Activated CD4-positive, alpha-beta T cell treated with anti-CD3 and anti-CD28 coated beads, Interleukin-10, Interleukin-2, amounts not matched to agents 100 ng/mL and 50 ng/mL, durations not matched to agents 16 hours and 8 hours (primary cell): ENCODE results near the gene PROM1.

Experiments used
- DNase-seq: peaks from one replicate; pipeline ENCODE4 v3.0.0-alpha.2; 2020

Gene PROM1

DNA sequence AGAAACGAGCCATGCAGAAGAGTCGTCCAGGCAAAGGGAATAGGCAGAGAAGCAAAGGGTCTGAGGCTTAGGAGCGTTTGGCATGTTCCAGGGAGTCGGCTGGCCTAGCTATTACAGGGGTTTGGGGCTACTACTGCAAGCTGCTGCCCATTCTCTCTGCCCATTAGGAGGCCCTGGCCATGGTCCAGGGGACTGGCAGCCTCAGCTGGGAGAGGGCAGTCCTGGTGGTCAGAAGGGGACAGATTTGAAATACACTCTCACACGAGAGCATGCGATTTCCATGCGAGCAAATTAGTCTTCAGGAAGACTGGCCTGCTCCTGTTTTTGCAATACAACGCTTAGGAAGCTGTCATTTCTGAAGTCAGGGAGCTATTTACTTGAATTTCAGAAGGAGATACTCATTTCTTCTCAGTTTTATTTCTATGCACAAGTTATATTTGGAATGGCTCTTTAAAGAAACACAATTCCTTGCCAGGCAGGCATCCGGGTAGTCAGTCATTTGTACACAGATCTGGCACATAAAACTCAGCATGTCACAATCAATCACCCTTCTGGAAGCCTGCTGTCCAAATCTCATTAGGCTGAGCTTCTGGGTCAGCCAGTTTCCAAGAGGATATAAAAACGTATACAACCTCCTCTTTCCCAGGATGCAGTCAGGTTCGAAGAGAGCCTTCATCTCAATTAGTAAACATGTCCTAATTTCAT is 27.0 kb downstream of the PROM1 start:
- DNase-seq, result no peak

GRCh38 chr4:16055873-16056272 is 27.9 kb downstream of the PROM1 start:
- DNase-seq, result no peak

GRCh38 chr4:16055471-16055870 is 28.4 kb downstream of the PROM1 start:
- DNase-seq, result no peak

GRCh38 chr4:16052939-16053338 is 30.9 kb downstream of the PROM1 start:
- DNase-seq, result no peak

DNA sequence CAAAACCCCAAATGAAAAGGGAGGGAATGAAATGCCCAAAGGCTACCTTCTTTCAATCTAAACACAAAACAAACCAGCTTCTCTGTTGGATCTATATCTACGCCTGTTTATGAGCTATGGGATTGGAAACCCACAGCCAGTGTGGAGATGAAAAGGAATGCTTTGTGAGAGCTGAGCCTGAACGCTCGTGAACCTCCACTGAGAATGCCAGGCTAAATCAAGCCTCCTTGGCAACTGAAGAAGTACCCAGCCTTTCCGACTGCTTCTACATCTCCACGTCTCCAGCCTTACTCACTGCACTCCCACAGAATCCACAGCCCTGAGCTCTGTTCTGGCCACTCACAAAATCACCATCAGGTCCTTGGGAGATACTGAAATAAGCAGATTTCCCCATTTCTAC is 31.8 kb downstream of the PROM1 start:
- no peak for DNase-seq

DNA sequence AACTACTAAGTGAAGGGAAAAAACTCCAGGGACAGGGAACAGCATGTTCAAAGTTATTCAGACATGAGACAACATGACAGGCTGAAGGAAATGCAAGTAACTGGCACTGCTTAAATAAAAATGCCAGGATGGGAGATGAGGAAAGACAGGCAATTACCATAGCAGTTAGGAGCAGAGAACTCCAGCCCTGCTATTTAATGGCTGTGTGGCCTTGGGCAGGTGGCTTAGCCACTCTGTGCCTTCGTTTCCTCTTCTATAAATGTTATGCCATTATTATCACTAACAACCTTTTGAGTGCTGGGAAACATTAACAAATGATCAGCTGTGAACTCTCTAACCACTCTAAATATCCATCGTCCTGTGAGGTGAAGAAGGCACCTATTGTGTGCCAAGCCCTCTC is 32.7 kb downstream of the PROM1 start:
- DNase-seq, result no peak

- no peak for DNase-seq
These were observed 33.2 kb downstream of the PROM1 start for GRCh38 chr4:16050669-16051068.

DNA sequence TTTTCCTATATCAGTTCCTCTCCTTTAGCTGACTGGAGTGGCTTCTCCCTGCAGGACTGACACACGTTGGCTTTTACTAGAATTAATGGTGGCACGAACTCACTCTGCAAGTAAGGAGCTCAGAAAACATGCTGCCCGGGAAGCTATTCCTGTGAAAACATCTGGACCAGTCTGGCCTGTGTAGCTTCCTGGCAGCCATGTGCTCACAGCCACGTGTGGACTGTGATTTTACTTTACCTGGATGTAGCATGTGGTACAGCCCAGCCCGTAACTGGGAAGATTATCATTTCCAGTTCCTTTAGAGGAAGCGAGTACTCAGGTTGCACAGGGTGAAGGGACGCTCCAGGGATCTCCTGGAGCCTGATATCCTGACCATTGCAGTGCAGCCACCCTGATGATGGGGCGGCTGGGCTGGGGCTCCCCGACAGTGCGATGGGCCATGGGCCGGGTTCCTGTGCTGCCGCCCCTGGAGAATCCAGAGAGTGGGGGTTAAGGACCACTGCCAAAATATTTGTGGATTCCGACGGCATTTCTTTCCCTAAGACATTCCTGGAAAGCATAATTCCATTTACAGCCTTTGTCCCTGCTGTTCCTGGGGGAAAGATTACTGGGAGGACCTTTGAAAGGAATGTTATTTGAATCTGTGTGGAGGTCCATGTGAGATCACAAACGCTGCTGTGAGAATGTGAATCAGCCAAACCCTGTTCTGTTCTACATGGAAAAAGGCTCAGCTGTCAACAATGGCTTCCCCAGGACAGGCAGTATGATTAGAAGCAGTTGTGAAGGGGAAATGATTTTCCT is 35.0 kb downstream of the PROM1 start:
- no peak for DNase-seq

DNA sequence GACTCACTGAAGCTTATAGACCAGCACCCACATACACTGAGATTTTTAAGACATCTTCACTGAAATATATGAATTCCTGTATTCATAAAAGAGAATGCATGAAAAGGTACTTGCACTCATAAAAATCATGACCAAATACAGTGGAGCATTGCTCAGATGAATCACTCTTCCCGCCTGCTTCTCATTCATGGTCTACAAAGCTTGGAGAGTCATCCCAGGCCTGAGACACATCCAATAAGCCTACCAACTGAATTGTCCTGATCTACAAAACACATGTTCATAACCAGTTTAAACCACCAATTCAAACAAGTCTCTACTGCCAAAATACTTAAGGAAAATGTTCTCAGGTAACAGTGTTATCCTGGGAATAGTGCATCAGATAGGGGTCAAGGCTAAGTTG is 38.1 kb downstream of the PROM1 start:
- no peak for DNase-seq

- DNase-seq, result no peak
These were observed 40.0 kb downstream of the PROM1 start for GRCh38 chr4:16043642-16044498.

DNA sequence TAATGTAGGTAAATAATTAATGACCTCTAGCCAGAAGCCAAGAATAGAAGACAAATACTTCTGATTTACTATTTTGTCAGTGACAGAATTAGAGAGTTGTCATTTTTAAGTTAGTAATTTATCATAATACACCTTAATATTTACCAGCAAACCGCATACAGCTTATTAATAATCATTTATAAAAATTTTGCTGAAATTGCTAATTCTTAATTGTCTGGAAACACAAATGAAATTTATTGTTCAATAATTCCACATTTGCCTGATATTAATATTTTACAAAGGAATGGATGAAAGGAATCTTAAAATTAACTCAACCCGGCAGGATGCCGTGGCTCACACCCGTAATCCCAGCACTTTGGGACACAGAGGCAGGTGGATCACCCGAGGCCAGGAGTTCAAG is 44.7 kb downstream of the PROM1 start:
- DNase-seq, result no peak

DNA sequence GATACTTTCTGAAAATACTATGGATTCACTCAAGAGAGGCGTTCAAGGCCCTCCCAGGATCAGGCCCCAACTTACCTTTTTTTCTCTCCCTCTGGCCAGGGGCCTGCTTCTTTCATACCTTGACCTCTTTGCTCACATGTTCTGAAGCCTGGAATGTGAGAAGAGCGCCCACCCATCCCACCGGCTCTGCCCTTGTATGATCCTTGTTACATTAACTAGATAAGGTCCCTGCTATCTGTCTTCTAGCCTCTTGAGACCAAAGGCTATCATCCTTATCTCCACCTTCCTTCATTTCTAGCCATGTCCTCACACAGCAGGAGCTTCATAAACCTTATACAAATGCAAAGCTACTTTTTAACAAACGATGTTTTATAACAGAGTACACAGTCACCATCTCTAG is 45.9 kb downstream of the PROM1 start:
- DNase-seq, result no peak

- DNase-seq, result no peak
These were observed 48.0 kb downstream of the PROM1 start for GRCh38 chr4:16035843-16036242.

GRCh38 chr4:16034010-16034748 is 49.6 kb downstream of the PROM1 start:
- DNase-seq, result no peak

DNA sequence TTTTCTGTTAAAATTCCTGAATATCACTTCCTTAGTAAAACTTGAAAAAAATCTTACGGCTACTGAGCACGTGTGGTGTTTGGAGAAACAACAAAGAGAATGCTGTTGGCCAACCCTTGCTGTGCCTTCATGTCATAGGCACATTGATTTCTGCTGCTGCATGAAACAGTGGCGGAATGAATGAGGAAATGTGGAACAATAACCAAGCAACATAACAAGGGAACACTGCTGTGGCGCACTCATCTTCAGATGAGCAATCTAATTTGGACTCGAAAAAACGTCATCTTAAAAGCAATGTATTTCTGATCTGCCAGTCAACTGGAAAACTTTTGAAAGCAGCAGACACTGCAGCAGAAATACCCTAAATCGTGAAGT is 51.4 kb downstream of the PROM1 start:
- DNase-seq, result no peak

DNA sequence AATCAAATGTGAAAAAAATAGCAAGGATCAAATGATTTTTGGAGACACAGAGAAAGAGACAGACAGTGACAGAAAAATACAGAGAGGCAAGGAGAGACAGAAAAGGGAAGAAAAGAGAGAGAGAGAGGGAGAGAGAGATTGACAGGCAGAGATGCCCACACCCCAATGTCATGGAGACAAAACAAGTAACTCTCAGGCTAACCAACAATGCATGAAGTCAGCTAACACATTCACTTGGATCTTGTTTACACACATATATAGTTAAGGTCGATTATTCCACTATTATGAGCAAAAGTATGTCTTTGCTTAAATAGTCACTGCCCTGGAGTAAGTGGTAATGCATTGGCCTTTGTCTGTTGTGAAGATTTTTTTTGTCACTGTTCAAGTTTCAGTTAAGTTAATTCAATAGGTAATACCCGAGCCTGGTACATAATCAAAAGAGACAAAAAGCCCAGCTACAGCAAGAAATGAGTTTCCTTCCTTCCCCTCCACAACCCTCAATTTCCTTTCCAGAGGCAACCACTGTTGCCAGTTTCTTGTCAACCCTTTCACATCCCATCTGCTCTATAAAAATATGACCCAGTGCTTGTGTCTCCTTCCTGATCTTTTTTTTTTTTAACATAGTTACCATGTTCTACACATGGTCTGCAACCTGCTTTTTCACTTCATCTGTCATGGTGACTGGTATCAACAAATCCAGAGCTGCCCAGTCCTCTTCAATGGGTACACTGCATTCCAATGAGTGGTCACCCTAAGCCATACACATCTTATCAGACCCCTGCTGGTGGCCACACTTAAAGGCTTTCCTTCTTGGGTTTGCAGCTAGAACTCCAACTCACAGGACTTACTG is 52.1 kb downstream of the PROM1 start:
- DNase-seq, result peak; percentile 21

- no peak for DNase-seq
These were observed 53.9 kb downstream of the PROM1 start for GRCh38 chr4:16029886-16030285.

DNA sequence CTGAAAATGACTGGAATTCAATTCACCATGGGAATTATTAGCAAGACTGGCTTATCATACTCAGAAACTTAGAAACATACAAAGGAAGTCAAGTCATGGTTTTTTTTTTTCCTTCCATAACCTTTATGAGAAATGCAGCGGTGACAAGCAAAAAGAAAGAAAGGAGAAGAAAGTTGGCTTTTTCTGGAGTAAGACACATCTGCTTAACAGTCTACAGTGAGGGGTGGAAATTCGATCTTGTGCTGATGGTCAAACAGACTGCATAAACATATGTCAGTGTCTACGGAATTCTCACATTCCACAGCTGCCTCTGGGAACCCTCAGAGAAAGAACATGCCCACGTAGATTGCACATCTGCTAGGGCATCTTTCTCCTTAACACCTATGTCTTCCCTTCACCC is 54.6 kb downstream of the PROM1 start:
- DNase-seq, result no peak

- DNase-seq, result no peak
These were observed 56.2 kb downstream of the PROM1 start for GRCh38 chr4:16027626-16028025.

GRCh38 chr4:16027114-16027513 is 56.7 kb downstream of the PROM1 start:
- DNase-seq, result no peak

DNA sequence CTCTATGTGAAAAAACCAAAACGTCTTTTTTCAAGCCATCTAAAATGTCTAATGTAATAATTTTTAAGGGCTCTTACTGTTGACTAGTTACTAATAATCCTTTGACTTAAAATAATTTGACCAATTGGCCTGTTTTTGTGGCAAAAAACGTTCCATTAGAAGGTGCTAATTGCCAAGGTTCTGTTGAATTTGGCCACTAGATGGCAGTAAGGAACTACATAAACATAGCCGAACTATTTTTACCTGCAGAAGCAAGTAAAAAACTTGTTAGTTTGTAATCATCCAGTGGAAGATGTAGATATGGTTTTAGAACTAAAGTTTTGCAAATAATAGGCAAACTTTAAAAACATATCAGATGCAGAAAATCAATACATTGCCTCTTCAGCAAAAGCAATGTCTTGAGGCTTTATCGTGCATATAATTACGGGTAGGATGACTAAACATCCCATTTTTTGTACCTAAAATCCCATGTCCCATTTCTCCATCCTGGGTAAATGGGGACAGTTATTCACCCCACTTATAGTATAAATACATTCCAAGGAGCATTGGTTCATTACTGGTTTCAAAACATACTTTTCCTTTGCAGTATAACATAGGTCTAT is 57.6 kb downstream of the PROM1 start:
- peak; percentile 59 for DNase-seq

DNA sequence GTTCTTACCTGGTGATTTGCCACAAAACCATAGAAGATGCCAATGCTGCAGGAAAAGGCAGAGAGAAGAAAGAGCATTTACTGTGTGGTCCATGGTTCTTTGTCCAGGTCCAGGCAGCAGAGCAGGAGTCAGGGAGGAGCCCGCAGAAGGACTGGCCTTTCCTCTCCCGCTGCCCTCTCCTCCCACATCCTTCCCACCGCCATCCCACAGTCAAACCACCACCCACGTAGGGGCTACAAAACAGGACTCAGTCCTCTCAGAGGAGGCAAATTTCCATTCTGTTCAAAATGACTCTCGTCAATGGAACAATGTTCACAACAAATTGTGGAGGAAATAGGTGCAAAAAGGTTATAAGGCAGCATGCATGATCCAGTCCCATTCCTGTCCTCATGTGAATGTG is 58.6 kb downstream of the PROM1 start:
- DNase-seq, result no peak
